Stimulated activated CD8-positive, alpha-beta memory T cell treated with anti-CD3 and anti-CD28 coated beads, Interleukin-15, amount 100 ng/mL, for 4 hours (primary cell): ENCODE data around the gene TUNAR.
"Not testable (repeated sequence)": the region's sequence is repeated elsewhere in the genome, so short reads cannot be mapped to it uniquely, and the experiment has no call there.

Experiments used
- DNase-seq, 2 donors: peaks; one replicate each; pipeline ENCODE4 v3.0.0-alpha.2; 2020; ENCODE audit warnings: low read depth in 2 of 2

TUNAR gene

GRCh38 chr14:95918466-95918865 lies 41.8 kb downstream of the TUNAR start:
- no peak for DNase-seq

DNA sequence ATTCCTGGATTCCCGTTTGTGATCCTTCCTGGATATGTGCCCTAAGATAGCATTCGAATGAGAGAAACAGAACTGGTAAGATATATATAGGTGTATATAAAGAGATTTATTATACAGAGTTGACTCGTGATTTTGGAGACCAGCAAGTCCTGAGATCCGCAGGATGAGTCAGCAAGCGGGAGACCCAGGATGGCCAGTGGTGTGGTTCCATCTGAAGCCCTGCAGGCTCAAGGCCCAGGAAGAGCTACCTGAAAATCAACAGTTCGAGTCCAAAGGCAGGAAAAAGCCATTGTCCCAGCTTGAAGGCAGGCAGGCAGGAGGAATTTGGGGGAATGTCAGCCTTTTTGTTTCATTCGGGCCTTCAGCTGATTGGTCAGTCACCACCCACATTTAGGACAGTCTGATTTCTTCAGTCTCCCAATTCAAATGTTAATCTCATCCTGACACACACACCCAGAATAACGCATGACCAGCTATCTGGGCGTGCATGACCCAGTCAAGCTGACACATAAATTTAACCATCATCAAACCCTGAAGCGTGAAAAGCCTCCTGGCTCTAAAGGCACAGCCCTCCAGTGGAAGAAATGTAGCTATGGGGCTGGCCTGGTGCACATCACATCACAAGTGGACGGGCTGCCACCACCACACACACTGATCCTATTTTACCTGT lies 44.3 kb downstream of the TUNAR start:
- DNase-seq: no peak

- no peak for DNase-seq
These were observed 45.4 kb downstream of the TUNAR start for GRCh38 chr14:95922080-95922479.

- no peak for DNase-seq
These were observed 52.1 kb downstream of the TUNAR start for GRCh38 chr14:95928751-95929150.

GRCh38 chr14:95931384-95931783 lies 54.8 kb downstream of the TUNAR start:
- no peak for DNase-seq

DNA sequence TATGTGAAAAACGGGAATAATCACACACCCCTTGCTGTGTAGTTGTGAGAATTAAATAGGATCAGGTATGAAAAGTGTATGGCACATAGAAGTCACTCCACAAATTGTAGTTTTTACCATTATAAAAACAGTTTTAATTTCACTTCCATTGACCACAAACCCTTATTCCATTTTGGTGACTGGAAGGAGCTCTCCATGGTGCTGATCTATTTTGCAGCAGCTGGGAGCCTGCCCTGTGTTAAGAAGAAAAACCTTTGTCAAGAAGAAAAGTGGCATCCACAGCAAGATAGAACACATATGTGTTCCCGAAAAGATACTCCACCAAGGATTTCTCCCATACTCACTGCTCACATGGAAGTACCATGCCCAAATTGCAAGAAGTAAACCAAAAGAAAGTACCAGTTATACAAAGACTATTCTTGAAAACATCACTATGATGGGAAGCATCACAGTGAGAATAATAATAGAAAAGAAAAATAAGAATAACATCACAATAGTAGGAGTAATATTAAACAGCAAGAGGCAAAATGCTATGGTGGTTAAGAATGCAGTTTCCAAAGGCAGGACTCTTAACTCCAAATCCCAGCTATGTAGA lies 58.7 kb downstream of the TUNAR start:
- no peak for DNase-seq

- DNase-seq: no peak
These were observed 59.4 kb downstream of the TUNAR start for GRCh38 chr14:95936041-95936440.

- DNase-seq: no peak
These were observed 62.7 kb downstream of the TUNAR start for GRCh38 chr14:95939335-95939734.

DNA sequence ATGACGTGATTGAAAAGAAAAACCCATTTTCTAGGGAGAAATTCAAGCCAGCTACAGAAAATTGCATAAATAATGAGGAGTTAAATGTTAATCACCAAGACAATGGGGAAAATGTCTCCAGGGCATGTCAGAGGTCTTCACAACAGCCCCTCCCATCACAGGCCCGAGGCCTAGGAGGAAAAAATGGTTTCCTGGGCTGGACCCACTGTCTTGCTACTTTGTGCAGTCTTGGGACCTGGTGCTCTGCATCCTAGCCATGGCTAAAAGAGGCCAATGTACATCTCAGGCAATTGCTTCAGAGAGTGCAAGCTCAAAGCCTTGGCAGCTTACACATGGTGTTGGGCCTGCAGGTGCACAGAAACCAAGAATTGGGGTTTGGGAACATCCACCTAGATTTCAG lies 65.3 kb downstream of the TUNAR start:
- no peak for DNase-seq

DNA sequence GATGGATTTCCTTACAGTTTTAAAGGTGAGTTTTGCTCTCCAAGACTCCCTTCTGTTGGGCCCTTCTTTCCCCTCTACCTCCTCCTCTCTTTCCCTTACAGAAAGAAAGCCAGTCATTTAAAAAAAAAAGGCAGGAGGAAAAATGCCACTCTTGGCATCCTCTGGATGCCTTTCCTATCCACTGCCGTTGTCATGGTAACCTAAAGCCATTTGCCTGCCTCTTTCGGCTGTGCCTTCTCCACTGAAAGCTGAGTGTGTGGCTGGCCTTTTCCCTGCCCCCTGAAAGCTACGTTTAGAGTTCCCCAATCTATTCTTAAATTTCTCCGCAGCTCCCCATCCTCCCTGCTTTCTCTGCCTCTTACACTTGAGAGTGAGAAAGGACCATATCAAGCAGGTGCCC lies 67.1 kb downstream of the TUNAR start:
- DNase-seq: no peak

DNA sequence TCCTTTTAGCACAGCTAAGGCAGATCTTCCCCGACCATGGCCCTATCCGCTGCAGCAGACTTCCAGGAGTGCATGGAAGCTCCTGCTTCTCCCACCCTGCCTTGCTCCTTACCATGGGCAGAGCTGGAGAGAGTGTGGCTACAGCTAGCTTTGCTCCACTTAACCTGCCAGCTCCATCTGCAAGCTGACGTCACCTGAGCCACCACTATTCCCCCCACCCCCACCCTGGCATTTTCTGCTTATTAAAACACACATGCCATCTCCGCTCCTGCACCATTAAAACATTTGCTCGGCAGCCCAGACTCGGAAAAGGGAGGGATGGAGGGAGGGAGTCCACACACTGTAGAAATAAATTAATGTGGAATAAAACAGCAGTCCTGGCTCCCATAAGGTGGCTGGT lies 67.8 kb downstream of the TUNAR start:
- DNase-seq: no peak

DNA sequence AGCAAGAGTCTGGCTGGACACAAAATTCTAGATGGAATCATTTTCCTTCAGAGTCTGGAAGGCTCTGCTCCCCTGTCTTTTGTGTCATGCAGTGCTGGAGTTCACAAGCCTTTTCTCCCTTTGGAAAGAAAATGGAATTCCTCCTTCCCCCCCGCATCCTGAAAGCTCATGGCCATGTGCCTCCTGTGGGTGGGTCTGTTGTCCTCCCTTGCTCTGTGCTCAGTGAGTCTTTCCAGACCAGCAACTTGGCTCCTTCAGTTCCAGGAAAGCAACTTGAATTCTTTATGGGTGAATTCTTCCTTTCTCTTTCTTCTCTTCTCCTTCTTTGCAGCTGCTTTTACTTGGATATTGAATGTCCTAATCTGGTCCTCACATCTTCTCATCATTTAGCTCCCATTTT lies 70.2 kb downstream of the TUNAR start:
- DNase-seq: no peak

DNA sequence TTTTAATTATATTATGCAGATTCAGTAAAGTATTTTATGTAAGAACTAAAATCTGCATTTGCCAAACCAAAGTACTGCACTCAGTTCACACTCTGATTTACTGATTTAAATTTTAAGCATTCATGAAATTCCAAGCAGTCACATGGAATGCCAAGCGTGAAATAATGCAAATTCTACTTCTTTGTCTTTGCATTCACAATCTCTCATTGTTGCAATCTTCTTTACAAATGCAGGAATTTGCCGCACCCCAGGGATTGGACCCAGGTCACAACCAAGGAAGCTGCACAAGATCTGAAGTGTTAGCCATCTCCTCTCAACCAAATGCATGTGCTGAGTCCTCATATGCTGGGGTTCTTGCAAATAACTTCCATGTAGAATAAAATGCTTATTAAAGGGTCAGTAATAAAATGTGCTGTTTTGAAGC lies 71.9 kb downstream of the TUNAR start:
- no peak for DNase-seq

GRCh38 chr14:95951359-95951758 lies 74.7 kb downstream of the TUNAR start:
- DNase-seq: no peak

GRCh38 chr14:95953111-95953724 lies 76.6 kb downstream of the TUNAR start:
- DNase-seq: no peak

DNA sequence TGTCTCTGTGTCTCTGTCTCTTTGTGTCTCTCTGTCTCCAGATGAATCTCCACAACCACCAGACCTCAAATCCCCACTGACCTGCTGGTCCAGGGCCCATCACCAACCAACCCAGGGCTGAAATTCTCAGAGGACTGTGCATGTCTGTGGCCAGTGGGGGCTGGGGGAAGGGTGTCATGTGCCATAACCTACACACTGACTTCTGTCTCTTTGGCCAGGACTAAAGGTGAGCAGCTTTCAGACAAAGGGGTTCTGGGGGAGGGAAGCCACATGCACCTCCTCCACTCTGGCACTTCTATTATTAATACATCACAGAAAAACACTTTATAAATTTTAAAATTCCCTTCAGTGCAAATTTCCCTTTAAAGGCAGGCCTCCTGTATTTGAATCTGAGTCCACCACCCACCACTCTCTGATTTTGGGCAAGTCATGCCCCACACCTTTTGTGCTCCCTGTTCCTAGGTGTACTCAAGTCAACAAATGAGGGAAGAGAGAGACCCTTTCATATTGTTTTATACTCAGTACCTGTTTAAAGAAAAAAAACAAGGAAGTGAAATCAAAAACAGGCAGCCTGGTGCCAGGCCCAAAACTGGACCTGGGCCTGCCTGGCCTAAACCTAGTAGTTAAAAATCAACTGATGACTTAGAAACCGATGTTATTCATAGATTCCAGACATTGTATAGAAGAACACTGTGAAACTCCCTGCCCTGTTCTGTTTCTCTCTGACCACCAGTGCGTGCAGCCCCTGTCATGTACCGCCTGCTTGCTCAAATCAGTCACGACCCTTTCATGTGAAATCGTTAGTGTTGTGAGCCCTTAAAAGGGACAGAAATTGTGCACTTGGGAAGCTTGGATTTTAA lies 80.2 kb downstream of the TUNAR start:
- DNase-seq: no peak

DNA sequence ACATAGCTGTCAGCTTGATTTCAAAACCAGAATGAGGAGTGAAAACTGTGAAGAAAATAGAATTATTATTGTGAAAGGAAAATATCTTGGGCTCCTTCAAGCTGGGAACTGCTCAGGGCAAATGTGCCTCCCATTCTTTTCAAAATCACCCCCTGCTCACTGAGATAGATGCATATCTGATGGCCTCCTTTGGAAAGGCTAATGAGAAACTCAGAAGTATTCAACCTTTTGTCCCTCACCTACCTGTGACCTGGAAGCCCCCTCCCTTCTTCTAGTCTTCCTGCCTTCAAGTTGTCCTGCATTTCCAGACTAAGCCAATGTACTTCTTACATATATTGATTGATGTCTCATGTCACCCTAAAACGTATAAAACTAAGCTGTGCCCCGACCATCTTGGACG lies 81.5 kb downstream of the TUNAR start:
- no peak for DNase-seq

DNA sequence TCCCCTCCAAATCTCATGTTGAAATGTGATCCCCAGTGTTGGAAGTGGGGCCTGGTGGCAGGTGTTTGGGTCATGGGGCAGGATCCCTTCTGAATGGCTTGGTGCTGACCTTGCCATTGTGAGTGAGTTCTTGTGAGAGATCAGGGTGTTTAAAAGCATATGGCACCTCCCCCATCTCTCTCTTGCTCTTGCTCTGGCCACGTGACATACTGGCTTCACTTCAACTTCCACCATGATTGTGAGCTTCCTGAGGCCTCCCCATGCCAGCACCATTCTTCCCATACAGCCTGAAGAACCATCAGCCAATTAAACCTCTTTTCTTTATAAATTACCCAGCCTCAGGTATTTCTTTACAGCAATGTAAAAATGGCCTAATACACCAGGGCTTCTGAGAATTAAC lies 82.7 kb downstream of the TUNAR start:
- DNase-seq: no peak

DNA sequence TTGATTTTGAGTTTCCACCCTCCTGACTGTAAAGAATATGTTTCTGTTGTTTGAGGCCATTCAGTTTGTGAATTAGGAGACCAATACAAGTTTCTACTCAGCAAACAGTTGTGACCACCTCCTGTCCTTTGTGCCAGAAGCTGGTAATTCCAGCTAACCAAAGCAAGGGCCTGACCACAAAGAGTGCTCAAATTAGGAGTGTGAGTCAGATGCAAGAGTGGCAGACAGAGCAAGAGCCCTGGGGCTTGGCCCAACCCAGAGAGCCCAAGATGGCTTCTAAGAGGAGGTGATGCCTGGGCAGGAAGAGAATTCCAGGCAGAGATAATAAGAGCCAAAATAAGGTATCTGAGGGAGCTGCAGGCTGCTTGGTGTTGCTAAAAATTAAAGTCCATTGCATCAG lies 84.8 kb downstream of the TUNAR start:
- DNase-seq: no peak

DNA sequence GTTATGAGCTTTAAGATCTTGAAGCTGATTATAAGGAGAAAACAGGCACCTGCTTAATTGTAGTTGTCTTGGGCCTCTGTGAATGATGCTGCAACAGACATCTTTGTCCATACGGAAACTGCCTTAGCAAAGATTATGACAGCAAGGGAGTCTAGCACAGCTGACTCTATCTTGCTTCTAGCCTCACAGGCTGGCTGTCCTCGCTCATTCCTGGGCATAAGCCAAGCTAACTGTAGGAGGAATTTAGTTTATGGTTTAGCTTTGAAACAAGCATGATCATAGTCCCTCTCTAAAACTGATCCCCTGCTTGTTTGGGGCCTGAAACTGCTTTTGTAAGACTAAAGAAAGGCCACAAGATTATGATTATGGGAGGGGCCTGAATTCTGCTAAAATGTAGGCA lies 88.3 kb downstream of the TUNAR start:
- DNase-seq: no peak

- DNase-seq: not testable (repeated sequence)
These were observed 91.4 kb downstream of the TUNAR start for GRCh38 chr14:95968048-95968447.
